22Rv1 (cell line): ENCODE results near the gene FARS2.
"Not testable (repeated sequence)": the region's sequence is repeated elsewhere in the genome, so short reads cannot be mapped to it uniquely, and the experiment has no call there.

Source experiments
- H3K27ac ChIP-seq: fragments of 450-650 bp; 2 replicates; pipeline ENCODE4 v1.5.1; 2017
- ZFX ChIP-seq: fragments of 450-650 bp; IDR thresholded peaks from 2 replicates; pipeline ENCODE4 v1.6.1; 2017; ENCODE audit warnings: antibody characterized with exemption, borderline replicate concordance
- TF ChIP-seq, protein P1 (sequence below): fragments of 450-650 bp; IDR thresholded peaks from 2 replicates; pipeline ENCODE4 v1.5.1; 2017; ENCODE audit warnings: mild to moderate bottlenecking

Gene FARS2

DNA sequence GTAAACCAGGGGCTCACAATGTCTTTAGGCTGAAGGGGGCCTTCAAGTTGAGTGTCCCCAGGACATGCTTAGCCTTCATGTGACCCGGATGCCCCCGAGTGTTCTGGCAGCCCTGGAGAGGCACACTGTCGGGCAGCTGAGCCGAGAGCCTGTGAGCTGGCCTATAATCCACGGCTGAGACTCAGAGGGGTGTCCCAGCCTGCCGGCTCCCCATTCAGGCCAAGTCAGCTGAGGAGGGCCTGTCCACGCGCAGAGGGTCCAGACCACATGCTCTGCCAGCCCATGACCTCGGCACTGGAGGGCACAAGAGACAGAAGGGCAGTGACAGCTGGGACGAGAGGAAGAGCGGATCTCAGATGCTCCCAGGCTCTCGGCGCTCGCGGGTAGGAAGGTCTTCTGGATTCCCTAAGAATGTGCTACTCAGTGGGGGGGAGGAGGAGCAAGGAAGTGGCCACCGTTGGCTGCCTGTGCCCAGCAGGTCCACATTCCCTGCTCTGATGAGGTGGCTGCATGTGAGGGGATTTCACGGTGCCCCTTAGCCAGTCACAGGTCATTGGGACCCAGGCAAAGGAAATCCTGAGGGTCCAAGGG is 520.7 kb downstream of the FARS2 start:
- no peak for TF ChIP-seq ZFX
- TF ChIP-seq, protein P1, sequence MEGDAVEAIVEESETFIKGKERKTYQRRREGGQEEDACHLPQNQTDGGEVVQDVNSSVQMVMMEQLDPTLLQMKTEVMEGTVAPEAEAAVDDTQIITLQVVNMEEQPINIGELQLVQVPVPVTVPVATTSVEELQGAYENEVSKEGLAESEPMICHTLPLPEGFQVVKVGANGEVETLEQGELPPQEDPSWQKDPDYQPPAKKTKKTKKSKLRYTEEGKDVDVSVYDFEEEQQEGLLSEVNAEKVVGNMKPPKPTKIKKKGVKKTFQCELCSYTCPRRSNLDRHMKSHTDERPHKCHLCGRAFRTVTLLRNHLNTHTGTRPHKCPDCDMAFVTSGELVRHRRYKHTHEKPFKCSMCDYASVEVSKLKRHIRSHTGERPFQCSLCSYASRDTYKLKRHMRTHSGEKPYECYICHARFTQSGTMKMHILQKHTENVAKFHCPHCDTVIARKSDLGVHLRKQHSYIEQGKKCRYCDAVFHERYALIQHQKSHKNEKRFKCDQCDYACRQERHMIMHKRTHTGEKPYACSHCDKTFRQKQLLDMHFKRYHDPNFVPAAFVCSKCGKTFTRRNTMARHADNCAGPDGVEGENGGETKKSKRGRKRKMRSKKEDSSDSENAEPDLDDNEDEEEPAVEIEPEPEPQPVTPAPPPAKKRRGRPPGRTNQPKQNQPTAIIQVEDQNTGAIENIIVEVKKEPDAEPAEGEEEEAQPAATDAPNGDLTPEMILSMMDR: no peak
- H3K27ac ChIP-seq: no peak overlapping the region

DNA sequence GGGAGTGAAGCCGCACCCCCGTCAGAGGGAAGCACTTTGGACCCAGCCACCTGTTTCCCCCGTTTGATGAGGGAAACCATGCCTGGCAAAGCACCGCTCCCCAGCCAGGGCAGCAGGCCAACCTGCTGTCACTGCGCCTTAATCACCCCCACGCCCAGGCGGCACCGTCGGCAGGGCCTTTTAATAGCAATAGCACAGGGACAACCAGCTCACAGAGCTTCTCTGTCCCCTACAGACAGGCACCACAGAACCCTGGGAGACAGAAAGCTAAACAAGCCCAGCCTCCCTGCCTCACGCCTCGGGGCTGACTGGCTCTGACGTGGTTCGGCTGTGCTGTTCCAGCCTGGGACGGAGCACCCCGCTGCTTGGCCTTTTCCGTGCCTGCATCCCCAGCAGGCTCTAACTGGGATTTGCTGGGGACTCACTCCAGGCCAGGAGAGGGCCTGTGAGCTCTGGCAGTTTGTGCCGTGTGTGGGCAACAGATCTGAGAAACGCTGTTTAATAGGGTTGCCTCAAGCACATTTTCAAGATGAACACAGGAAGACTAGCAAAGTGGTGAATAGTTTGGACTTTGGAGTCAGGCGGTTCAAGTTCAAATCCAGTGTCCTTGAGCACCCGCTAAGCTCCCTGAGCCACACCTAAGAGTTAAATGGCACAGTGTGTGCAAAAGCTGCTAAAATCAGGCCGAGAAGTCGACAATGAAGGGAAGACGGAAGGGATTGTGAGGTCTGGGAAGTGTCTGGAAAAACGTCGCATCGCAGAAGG is 521.7 kb downstream of the FARS2 start:
- TF ChIP-seq ZFX: no peak
- TF ChIP-seq, protein P1: no peak
- no peak overlapping the region for H3K27ac ChIP-seq

DNA sequence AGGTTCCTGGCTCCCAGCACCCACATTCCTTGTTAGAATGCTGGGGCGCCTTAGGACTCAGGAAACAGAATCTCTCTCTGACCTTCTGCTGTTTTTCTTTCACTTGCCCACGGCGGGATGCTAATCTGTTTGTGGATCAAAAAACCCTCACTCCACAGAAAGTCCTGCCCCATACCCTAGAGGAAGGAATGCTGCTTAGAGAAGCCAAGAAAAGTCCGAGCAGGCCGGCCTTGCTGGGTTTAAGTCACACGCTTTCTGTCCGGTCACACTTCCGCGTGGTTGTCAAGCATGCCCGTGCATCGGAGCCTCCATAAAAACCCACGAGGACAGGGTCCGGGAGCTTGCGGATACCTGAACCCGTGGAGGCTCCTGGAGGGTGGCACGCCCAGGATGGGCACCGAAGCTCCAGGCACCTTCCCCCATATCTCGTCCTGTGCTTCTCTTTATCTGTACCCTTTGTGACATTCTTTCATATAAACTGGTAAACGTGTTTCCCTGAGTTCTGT is 522.3 kb downstream of the FARS2 start:
- H3K27ac ChIP-seq: no peak overlapping the region
- TF ChIP-seq, protein P1: no peak
- TF ChIP-seq ZFX: no peak

DNA sequence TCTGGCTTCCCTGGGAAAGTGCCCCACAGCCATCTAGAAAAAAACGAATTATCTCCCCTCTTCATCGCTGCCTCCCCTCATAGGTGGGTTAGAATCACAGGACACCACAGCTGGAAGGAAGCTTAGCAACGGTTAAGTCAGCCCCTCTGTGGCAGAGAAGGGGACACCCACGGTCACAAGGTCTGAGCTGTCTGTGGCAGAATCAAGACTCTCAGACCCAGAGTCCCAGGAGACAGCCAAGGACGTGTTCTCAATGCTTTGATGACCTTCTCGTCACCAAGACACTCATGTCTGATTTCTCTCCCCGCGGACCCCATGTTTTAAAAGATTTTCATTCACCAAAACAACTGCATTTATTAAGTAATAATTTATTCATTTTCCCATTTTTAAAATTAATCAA is 523.9 kb downstream of the FARS2 start:
- TF ChIP-seq, protein P1: no peak
- TF ChIP-seq ZFX: no peak
- H3K27ac ChIP-seq: no peak overlapping the region

DNA sequence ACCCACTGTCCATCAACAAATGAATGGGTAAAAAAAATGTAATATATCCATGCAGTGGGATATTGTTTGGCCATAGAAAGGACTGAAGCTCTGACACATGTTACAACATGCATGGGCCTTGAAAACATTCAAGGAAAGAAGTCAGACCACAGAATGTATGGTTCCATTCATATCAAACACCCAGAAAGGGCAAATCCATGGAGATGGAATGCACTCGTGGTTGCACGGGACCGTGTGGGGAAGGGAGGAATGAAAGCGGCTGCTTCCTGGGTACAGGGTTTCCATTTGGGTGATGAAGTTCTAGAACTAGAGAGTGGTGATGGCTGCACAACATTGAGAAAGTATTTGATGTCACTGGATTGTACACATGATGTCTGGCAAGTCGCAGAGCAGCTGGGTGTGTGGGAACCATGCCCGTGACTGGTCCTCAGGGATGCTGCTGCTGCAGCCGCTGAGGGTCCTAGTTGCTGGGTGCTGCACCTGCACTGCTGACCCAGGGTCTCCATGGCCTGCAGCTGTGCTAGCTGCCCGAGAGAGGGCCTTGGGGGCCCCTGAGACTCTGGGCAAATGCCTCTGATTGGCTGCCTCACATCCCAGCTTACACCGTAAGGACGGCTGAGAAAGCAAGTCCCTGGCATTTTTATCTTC is 525.1 kb downstream of the FARS2 start:
- TF ChIP-seq, protein P1: no peak
- TF ChIP-seq ZFX: no peak
- H3K27ac ChIP-seq: no peak overlapping the region

DNA sequence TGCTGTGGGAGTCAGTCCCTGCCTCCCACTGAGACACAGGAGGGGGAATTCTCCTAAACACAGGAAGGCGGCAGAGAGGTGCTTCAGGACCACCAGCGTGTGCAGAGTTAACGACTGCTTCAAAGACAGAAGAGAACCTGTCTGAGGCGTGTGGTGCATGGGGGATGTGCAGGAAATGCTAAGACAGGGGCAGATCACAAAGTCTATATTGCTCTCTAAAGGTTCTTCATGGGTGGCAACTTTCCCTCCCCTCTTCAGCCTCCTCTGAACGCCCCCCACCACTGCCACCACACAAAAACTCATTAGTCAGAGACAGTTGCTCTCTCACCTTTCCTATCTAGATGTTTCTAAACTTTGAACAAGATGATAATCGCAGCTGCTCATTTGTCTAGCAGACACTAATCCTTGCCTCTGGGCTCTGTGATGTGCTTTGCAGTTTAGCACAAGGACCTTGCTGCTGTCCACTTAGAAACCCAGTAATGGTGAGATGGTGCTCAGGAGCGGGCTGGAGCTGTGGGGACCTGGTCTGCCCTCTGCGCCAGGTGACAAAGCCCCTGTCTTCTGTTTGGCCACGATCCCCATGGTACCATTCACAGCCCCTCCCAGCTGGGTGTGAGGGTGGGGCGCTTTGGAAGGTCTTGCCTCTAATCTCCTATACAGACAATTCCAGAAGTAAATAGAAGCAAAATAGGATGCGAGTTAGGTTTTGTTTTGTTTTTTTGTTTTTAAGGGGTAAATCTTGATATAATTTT is 525.8 kb downstream of the FARS2 start:
- no peak overlapping the region for H3K27ac ChIP-seq
- TF ChIP-seq, protein P1: no peak
- no peak for TF ChIP-seq ZFX

DNA sequence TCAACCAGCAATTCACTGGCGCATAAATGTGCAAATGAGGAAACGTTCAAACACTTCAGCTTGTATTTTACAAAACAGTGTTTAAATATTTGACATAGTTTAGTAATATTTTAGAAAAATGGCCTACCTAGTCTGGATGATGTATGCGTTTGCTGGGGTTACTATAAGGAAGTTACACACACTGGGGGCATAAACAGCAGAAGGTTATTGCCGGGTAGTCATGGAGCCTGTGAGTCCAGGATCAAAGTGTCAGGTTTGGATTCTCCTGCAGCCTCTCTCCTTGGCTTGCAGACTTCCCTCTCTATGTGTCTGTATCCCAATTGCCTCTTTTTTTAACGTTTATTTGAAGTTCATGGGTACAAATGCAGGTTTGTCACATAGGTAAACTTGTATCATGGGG is 528.1 kb downstream of the FARS2 start:
- not testable (repeated sequence) for H3K27ac ChIP-seq

DNA sequence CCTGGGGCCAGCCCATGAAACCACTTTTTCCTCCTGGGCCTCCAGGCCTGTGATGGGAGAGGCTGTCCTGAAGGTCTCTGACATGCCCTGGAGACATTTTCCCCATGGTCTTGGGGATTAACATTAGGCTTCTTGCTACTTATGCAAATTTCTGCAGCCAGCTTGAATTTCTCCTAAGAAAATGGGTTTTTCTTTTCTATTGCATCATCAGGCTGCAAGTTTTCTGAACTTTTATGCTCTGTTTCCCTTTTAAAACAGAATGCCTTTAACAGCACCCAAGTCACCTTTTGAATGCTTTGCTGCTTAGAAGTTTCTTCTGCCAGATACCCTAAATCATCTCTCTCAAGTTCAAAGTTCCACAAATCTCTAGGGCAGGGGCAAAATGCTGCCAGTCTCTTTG is 535.2 kb downstream of the FARS2 start:
- H3K27ac ChIP-seq: not testable (repeated sequence)

DNA sequence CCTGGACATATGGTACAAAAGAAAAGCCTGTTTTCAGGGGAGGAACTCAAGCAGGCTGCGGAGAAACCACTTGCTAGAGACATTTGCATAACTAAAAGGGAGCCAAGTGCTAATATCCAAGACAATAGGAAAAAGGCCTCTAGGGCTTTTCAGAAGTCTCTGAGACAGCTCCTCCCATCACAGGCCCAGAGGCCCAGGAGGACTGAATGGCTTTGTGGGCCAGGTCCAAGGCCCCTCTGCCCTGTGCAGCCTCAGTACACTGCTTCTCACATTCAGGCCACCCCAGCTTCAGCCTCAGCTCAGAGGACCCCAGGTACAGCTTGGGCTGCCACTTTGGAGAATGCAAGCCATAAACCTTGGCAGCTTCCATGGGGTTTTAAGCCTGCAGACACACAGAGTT is 545.1 kb downstream of the FARS2 start:
- H3K27ac ChIP-seq: not testable (repeated sequence)
